K562 (cell line): ENCODE data around the gene FAM107B. TPM values are rescaled to one million over a fixed set of nuclear protein-coding genes. Genes with fewer than 3 reads are reported as not detected.

ENCODE experiments used
- ATAC-seq: fragments of 200-7000 bp; cut with Tn5 transposase; 3 replicates; pipeline ENCODE4 v1.9.1; 2020; ENCODE audit warnings: moderate library complexity
- BruUV-seq: library from RNA; stranded (reverse); fragments of 400-500 nt; replicated peaks from 2 replicates; lab custom pipeline; 2021; lab: Mats Ljungman, UMichigan
- CTCF ChIA-PET: fragments of 300-600 bp; formaldehyde crosslinking; extraction: SDS; loops from one replicate; lab custom pipeline; 2021; ENCODE audit warnings: low intra/inter-chr PET ratio; lab: Yijun Ruan, JAX
- POLR2A ChIA-PET: fragments of 300-600, 350-650 bp; sonication (Branson Sonifier 250); formaldehyde crosslinking; extraction: SDS; loops from one replicate; lab custom pipeline; 2021; ENCODE audit warnings: antibody characterized with exemption, inconsistent platforms; lab: Yijun Ruan, JAX
- DNase-seq, 4 experiments: peaks; one replicate each; pipeline versions ENCODE4 v3.0.0 to v3.0.0-alpha.2; 2011 to 2018; ENCODE audit warnings: low spot score in 3 of 4, mixed read lengths in 3 of 4; ENCODE audit errors: extremely low read depth in 1 of 4
- FAIRE-seq: peaks from 2 replicates; lab custom pipeline; 2011; peaks lifted over from hg19 to GRCh38; lab: Jason Lieb, UNC
- H2AFZ ChIP-seq: 2 replicates; pipeline ENCODE4 v1.6.0; 2011; ENCODE audit warnings: low read depth, low read length, control low read depth, inconsistent platforms
- H3K27ac ChIP-seq: fragments of 200-600 bp; 3 replicates; pipeline ENCODE4 v1.8.0; 2011; ENCODE audit warnings: low read depth, mild to moderate bottlenecking, control low read depth, inconsistent platforms, low read length, moderate library complexity, mixed read lengths; ENCODE audit errors: extremely low read depth
- H3K27me3 ChIP-seq, 2 experiments: fragments of 300-600 bp in 1 of 2; 2 replicates in 1 of 2; 3 replicates in 1 of 2; pipeline versions ENCODE4 v1.6.0 to v1.8.0; 2011; ENCODE audit warnings: inconsistent platforms in 2 of 2, low read length in 2 of 2, mild to moderate bottlenecking in 1 of 2, mixed read lengths in 1 of 2, moderate library complexity in 1 of 2; ENCODE audit not compliant: control insufficient read depth in 2 of 2, insufficient read depth in 2 of 2
- H3K36me3 ChIP-seq: fragments of 300-600 bp; 3 replicates; pipeline ENCODE4 v1.8.0; 2011; ENCODE audit warnings: mild to moderate bottlenecking, low read length, inconsistent platforms; ENCODE audit not compliant: control insufficient read depth, insufficient read depth
- H3K4me1 ChIP-seq, 2 experiments: fragments of 200-600 bp in 1 of 2; replicated peaks in 1 of 2; 2 replicates in 1 of 2; 3 replicates in 1 of 2; pipeline versions ENCODE4 v1.5.1 to v1.8.0; 2011; ENCODE audit warnings: inconsistent platforms in 2 of 2, low read length in 2 of 2, mild to moderate bottlenecking in 1 of 2, mixed read lengths in 1 of 2, moderate library complexity in 1 of 2; ENCODE audit not compliant: control insufficient read depth in 2 of 2, insufficient read depth in 2 of 2
- H3K4me2 ChIP-seq: 2 replicates; pipeline ENCODE4 v1.6.1; 2011; ENCODE audit warnings: low read length, control low read depth, inconsistent platforms, mixed read lengths; ENCODE audit not compliant: insufficient read depth
- H3K4me3 ChIP-seq: fragments of 200-600 bp; sonication (generic), shearing (Covaris generic); 2 replicates; pipeline ENCODE4 v1.5.1; 2016; ENCODE audit warnings: control low read depth, inconsistent platforms
- H3K79me2 ChIP-seq: fragments of 200-600 bp; 3 replicates; pipeline ENCODE4 v1.8.0; 2011; ENCODE audit warnings: low read length, inconsistent platforms; ENCODE audit not compliant: control insufficient read depth, insufficient read depth
- H3K9ac ChIP-seq, 2 experiments: 2 replicates each; pipeline versions ENCODE4 v1.6.0 to v1.6.1; 2011; ENCODE audit warnings: low read depth in 2 of 2, low read length in 2 of 2, control low read depth in 1 of 2, inconsistent platforms in 1 of 2, mild to moderate bottlenecking in 1 of 2, mixed read lengths in 1 of 2; ENCODE audit not compliant: insufficient read depth in 1 of 2
- H3K9me1 ChIP-seq: one replicate; pipeline ENCODE4 v1.6.0; 2011; ENCODE audit warnings: inconsistent platforms, mild to moderate bottlenecking, low read length, moderate library complexity; ENCODE audit not compliant: control insufficient read depth, insufficient read depth
- H3K9me3 ChIP-seq: replicated peaks from 2 replicates; pipeline ENCODE4 v1.5.1; 2011; ENCODE audit warnings: low read depth, low read length, inconsistent platforms; ENCODE audit not compliant: control insufficient read depth, insufficient read depth
- H4K20me1 ChIP-seq: replicated peaks from 2 replicates; pipeline ENCODE4 v1.6.1; 2011; ENCODE audit warnings: low read length, inconsistent platforms, mixed read lengths; ENCODE audit not compliant: control insufficient read depth, insufficient read depth
- ELF2 ChIP-seq: fragments of 250-450 bp; sonication (Bioruptor Pico); IDR thresholded peaks from 2 replicates; pipeline ENCODE4 v1.5.0; 2021; ENCODE audit warnings: mild to moderate bottlenecking
- NFIC ChIP-seq: fragments of 450-650 bp; IDR thresholded peaks from 2 replicates; pipeline ENCODE4 v1.6.1; 2017; ENCODE audit warnings: mild to moderate bottlenecking, inconsistent platforms
- NR1H2 ChIP-seq: sonication (generic); formaldehyde crosslinking; IDR thresholded peaks from 2 replicates; pipeline ENCODE4 v1.4.0; 2020; ENCODE audit warnings: mild to moderate bottlenecking, missing genetic modification reagents
- PURB ChIP-seq: sonication (generic); formaldehyde crosslinking; IDR thresholded peaks from 2 replicates; pipeline ENCODE4 v1.9.0; 2021; ENCODE audit warnings: low read depth, mild to moderate bottlenecking, missing genetic modification reagents
- PYGO2 ChIP-seq: fragments of 450-650 bp; IDR thresholded peaks from 2 replicates; pipeline ENCODE4 v1.6.1; 2016; ENCODE audit warnings: mild to moderate bottlenecking, missing genetic modification characterization, moderate library complexity, missing compliant biosample characterization
- XRCC5 ChIP-seq: fragments of 200-400 bp; formaldehyde crosslinking; IDR thresholded peaks from 2 replicates; pipeline ENCODE4 v1.6.1; 2017; ENCODE audit warnings: low read depth, mild to moderate bottlenecking, low read length
- ZBTB26 ChIP-seq: fragments of 450-650 bp; formaldehyde crosslinking; IDR thresholded peaks from 2 replicates; pipeline ENCODE4 v1.4.0; 2022; ENCODE audit warnings: missing genetic modification characterization
- ZFP1 ChIP-seq: fragments of 450-650 bp; formaldehyde crosslinking; IDR thresholded peaks from 2 replicates; pipeline ENCODE4 v1.4.0; 2020; ENCODE audit warnings: mild to moderate bottlenecking, mixed read lengths
- ZNF407 ChIP-seq: fragments of 450-650 bp; IDR thresholded peaks from 2 replicates; pipeline ENCODE4 v1.6.1; 2016; ENCODE audit warnings: low read depth
- ZSCAN32 ChIP-seq: fragments of 450-650 bp; formaldehyde crosslinking; IDR thresholded peaks from 2 replicates; pipeline ENCODE4 v1.4.0; 2020; ENCODE audit warnings: mild to moderate bottlenecking, moderate library complexity
- WGBS: fragments of 100-300 bp; shearing (Covaris generic); methylation state at CpG from one replicate; pipeline ENCODE4 v1.1.6; 2016; ENCODE audit warnings: low coverage, mixed read lengths; ENCODE audit not compliant: insufficient coverage; ENCODE audit errors: missing lambda C conversion rate; 5-methylcytosine and 5-hydroxymethylcytosine counted together
- in situ Hi-C: fragments of 300-500 bp; cut with MboI; formaldehyde crosslinking; loops from 4 replicates; pipeline ENCODE4 v1.15.0; 2018; ENCODE audit warnings: inconsistent platforms, mixed read lengths
- intact Hi-C: fragments of 100-400 bp; cut with micrococcal nuclease; formaldehyde crosslinking; loops from 2 replicates; pipeline ENCODE4 v1.14.2; 2022
- polyA plus RNA-seq, 8 experiments: library from polyadenylated mRNA; depleted of rRNA in 4 of 8; stranded (reverse) in 5 of 8; unstranded in 3 of 8; fragments of >200 nt; fragmentation: Nextera tagmentation in 2 of 8; fragmentation: Illumina TruSeq in 1 of 8; extraction: Ambion mirVana in 2 of 8; extraction: Trizol in 1 of 8; gene quantifications; 2 replicates each; pipeline versions ENCODE4 v1.2.1 to v1.2.3, GENCODE V29; 2011 to 2014; ENCODE audit warnings: inconsistent platforms in 1 of 8, missing spikeins in 1 of 8
- total RNA-seq, 7 experiments: library from RNA; depleted of rRNA in 6 of 7; stranded (reverse); fragments of >200 nt in 6 of 7; fragmentation: Illumina TruSeq in 2 of 7; extraction: Trizol in 2 of 7; gene quantifications; 2 replicates each; pipeline versions ENCODE4 v1.2.1 to v1.2.3, GENCODE V29; 2011 to 2021; ENCODE audit warnings: low replicate concordance in 1 of 7

Gene FAM107B
- total and polyA plus RNA-seq, 9 of the 15 experiments (the other 6 are each of a cell fraction or from before 2014, with no cell fraction given): 0.40 to 2.8 (median 1.4) TPM

GRCh38 chr10:14758994-14759664 lies 15.6 kb downstream of the FAM107B start (continued):
- TF ChIP-seq ZNF407: no peak

DNA sequence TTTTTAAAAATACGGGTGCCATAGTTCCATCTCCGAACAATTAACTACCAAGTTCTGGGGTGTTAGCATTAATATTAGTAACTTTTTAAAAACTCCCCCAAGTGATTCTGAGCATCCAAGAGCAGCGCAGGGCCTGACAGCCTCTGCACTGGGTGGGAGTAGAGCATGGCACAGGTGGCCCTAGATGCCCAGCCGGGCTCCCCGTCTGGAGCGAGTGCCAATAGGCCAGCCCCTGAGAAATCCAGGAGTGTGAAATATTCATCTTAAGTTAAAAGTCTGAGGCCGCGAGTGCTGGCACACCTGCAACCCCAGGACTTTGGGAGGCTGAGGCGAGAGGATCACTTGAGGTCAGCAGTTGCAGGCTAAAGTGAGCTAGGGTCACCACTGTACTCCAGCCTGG lies 16.2 kb downstream of the FAM107B start:
- DNase-seq (no peak), ATAC-seq (no peak), FAIRE-seq (no peak)
- ChIA-PET POLR2A (no interaction called here), CTCF (no interaction called here)
- Histone ChIP-seq H3K9me1 (no peaks in the 10 kb centered on the region), H3K4me3 (no peak overlapping the region), H3K79me2 (no peaks in the 10 kb centered on the region), H4K20me1 (no peaks in the 10 kb centered on the region), H3K27ac (no peak overlapping the region), H3K9ac (no peak overlapping the region), H3K36me3 (no peaks in the 10 kb centered on the region), H2AFZ (no peak overlapping the region), H3K4me2 (no peak overlapping the region), H3K27me3 (peaks cover 16 to 27% of the 10 kb centered on the region in 2 experiments), H3K9me3 (no peaks in the 10 kb centered on the region), H3K4me1 (no peaks in the 10 kb centered on the region)
- 5% methylated on average over 9 of the region's 9 CpGs for whole genome bisulfite sequencing
- in situ Hi-C loops (no loop called here), intact Hi-C loops (no loop called here)
- BruUV-seq: no TSS peak
- no peak for TF ChIP-seq XRCC5
- TF ChIP-seq ZFP1 (CRISPR knock-in tag): no peak
- TF ChIP-seq NFIC: no peak
- TF ChIP-seq PURB (CRISPR knock-in tag): no peak
- no peak for TF ChIP-seq ZSCAN32 (CRISPR knock-in tag)
- TF ChIP-seq PYGO2 (tag): no peak
- no peak for TF ChIP-seq NR1H2
- TF ChIP-seq ZBTB26 (CRISPR knock-in tag): no peak
- no peak for TF ChIP-seq ELF2 (CRISPR knock-in tag)
